HCT116 (cell line): ENCODE results near the gene DMBT1. TPM values are rescaled to one million over a fixed set of nuclear protein-coding genes. Genes with fewer than 3 reads are reported as not detected.

Experiments used
- ATAC-seq: fragments of 200-7000 bp; cut with Tn5 transposase; 2 replicates; pipeline ENCODE4 v1.9.1; 2020; ENCODE audit warnings: mild to moderate bottlenecking, moderate library complexity
- BruUV-seq: library from RNA; stranded (reverse); fragments of 400-500 nt; replicated peaks from 2 replicates; lab custom pipeline; 2021; lab: Mats Ljungman, UMichigan
- CTCF ChIA-PET: fragments of 300-600 bp; sonication (Branson Sonifier 250); formaldehyde crosslinking; loops from one replicate; lab custom pipeline; 2021; ENCODE audit warnings: antibody characterized with exemption; lab: Charles Lee
- POLR2A ChIA-PET: fragments of 300-600, 350-600 bp; sonication (Branson Sonifier 250); formaldehyde crosslinking; loops from one replicate; lab custom pipeline; 2021; ENCODE audit warnings: antibody characterized with exemption; lab: Charles Lee
- RAD21 ChIA-PET, 2 experiments: fragments of 300-600 bp; sonication (Branson Sonifier 250); formaldehyde crosslinking; loops; one replicate each; lab custom pipeline; 2023; ENCODE audit warnings: low total read pairs in 2 of 2; ENCODE audit not compliant: uncharacterized antibody in 2 of 2, unreplicated experiment in 2 of 2, low non-redundant PET in 1 of 2; lab: Charles Lee
- DNase-seq: peaks from one replicate; pipeline ENCODE4 v3.0.0-alpha.2; 2010; ENCODE audit warnings: low read depth, low spot score
- H2AFZ ChIP-seq: fragments of 200-600 bp; shearing (Covaris generic), sonication (generic); 2 replicates; pipeline ENCODE4 v1.6.1; 2017; ENCODE audit warnings: low read depth, mixed run types, mixed read lengths, antibody characterized with exemption, low read length; ENCODE audit not compliant: poor library complexity, severe bottlenecking
- H3K27ac ChIP-seq: 2 replicates; pipeline ENCODE4 v1.5.1; 2012; ENCODE audit warnings: low read depth, low read length
- H3K27me3 ChIP-seq: fragments of 200-600 bp; sonication (generic); 2 replicates; pipeline ENCODE4 v1.6.1; 2016; ENCODE audit warnings: mixed run types, low read length, mixed read lengths; ENCODE audit not compliant: insufficient read depth
- H3K36me3 ChIP-seq, 2 experiments: fragments of 200-500 bp in 1 of 2; fragments of 200-600 bp in 1 of 2; sonication (Bioruptor generic) in 1 of 2; sonication (generic) in 1 of 2; 2 replicates each; pipeline versions ENCODE4 v1.5.1 to v1.6.1; 2014 to 2016; ENCODE audit warnings: low read length in 2 of 2, inconsistent platforms in 1 of 2, mixed read lengths in 1 of 2, mixed run types in 1 of 2; ENCODE audit not compliant: insufficient read depth in 2 of 2, control insufficient read depth in 1 of 2
- H3K4me1 ChIP-seq, 2 experiments: fragments of 200-600 bp in 1 of 2; sonication (generic) in 1 of 2; 2 replicates each; pipeline versions ENCODE4 v1.5.1 to v1.6.1; 2012 to 2017; ENCODE audit warnings: low read length in 2 of 2, inconsistent platforms in 1 of 2, mild to moderate bottlenecking in 1 of 2, mixed read lengths in 1 of 2, mixed run types in 1 of 2, moderate library complexity in 1 of 2; ENCODE audit not compliant: insufficient read depth in 2 of 2, control insufficient read depth in 1 of 2
- H3K4me2 ChIP-seq: fragments of 200-600 bp; sonication (generic); 2 replicates; pipeline ENCODE4 v1.6.1; 2017; ENCODE audit warnings: mixed run types, low read length, mixed read lengths
- H3K4me3 ChIP-seq, 2 experiments: fragments of 200-600 bp in 1 of 2; sonication (generic) in 1 of 2; replicated peaks in 1 of 2; 2 replicates each; pipeline ENCODE4 v1.5.1; 2011 to 2016; ENCODE audit warnings: low read length in 2 of 2, control low read depth in 1 of 2, low read depth in 1 of 2, mild to moderate bottlenecking in 1 of 2, mixed read lengths in 1 of 2, mixed run types in 1 of 2
- H3K79me2 ChIP-seq: fragments of 200-600 bp; sonication (generic); 2 replicates; pipeline ENCODE4 v1.6.1; 2017; ENCODE audit warnings: mild to moderate bottlenecking, mixed run types, low read length, moderate library complexity, mixed read lengths; ENCODE audit not compliant: insufficient read depth
- H3K9ac ChIP-seq: fragments of 200-600 bp; sonication (generic); 2 replicates; pipeline ENCODE4 v1.6.1; 2016; ENCODE audit warnings: low read length, mixed read lengths
- H3K9me2 ChIP-seq: fragments of 200-600 bp; sonication (generic), shearing (Covaris generic); 2 replicates; pipeline ENCODE4 v1.6.1; 2017; ENCODE audit warnings: mixed run types, mild to moderate bottlenecking, moderate library complexity; ENCODE audit not compliant: insufficient read depth
- H3K9me3 ChIP-seq, 2 experiments: fragments of 200-500 bp in 1 of 2; fragments of 200-600 bp in 1 of 2; sonication (Bioruptor generic) in 1 of 2; sonication (generic) in 1 of 2; 2 replicates each; pipeline ENCODE4 v1.6.1; 2014 to 2017; ENCODE audit warnings: low read length in 2 of 2, mixed read lengths in 2 of 2, inconsistent platforms in 1 of 2, low read depth in 1 of 2, mild to moderate bottlenecking in 1 of 2, mixed run types in 1 of 2, moderate library complexity in 1 of 2; ENCODE audit not compliant: control insufficient read depth in 1 of 2, insufficient read depth in 1 of 2
- H4K20me1 ChIP-seq: fragments of 200-600 bp; sonication (generic), shearing (Covaris generic); 2 replicates; pipeline ENCODE4 v1.6.1; 2017; ENCODE audit warnings: mixed run types, mild to moderate bottlenecking, moderate library complexity; ENCODE audit not compliant: insufficient read depth
- CEBPB ChIP-seq: IDR thresholded peaks from 2 replicates; pipeline ENCODE4 v1.6.1; 2012; ENCODE audit warnings: low read depth
- EGR1 ChIP-seq: IDR thresholded peaks from 2 replicates; pipeline ENCODE4 v1.6.1; 2012; ENCODE audit warnings: low read depth
- FOSL1 ChIP-seq: IDR thresholded peaks from 2 replicates; pipeline ENCODE4 v1.6.1; 2012; ENCODE audit warnings: low read depth
- JUND ChIP-seq: IDR thresholded peaks from 2 replicates; pipeline ENCODE4 v1.6.1; 2012
- POLR2A ChIP-seq: IDR thresholded peaks from 2 replicates; pipeline ENCODE4 v1.7.0; 2011; ENCODE audit warnings: borderline replicate concordance; ENCODE audit not compliant: insufficient read depth, insufficient read length; ENCODE audit errors: extremely low read depth
- POLR2AphosphoS5 ChIP-seq: IDR thresholded peaks from 2 replicates; pipeline ENCODE4 v1.6.1; 2011; ENCODE audit warnings: mild to moderate bottlenecking, low read depth, low read length, moderate library complexity
- RAD21 ChIP-seq: IDR thresholded peaks from 2 replicates; pipeline ENCODE4 v1.6.1; 2012; ENCODE audit warnings: low read depth, mild to moderate bottlenecking
- SP1 ChIP-seq: IDR thresholded peaks from 2 replicates; pipeline ENCODE4 v1.6.1; 2012; ENCODE audit warnings: low read depth
- SRF ChIP-seq: IDR thresholded peaks from 2 replicates; pipeline ENCODE4 v1.6.1; 2012; ENCODE audit warnings: low read depth
- TCF7L2 ChIP-seq: IDR thresholded peaks from 2 replicates; pipeline ENCODE4 v1.7.0; 2011; ENCODE audit warnings: borderline replicate concordance, inconsistent platforms; ENCODE audit not compliant: insufficient read depth, insufficient read length; ENCODE audit errors: extremely low read depth
- YY1 ChIP-seq: IDR thresholded peaks from 2 replicates; pipeline ENCODE4 v1.6.1; 2011; ENCODE audit warnings: low read length, low read depth, moderate library complexity, mild to moderate bottlenecking; ENCODE audit not compliant: insufficient replicate concordance; ENCODE audit errors: extremely low read depth
- ZBTB33 ChIP-seq: IDR thresholded peaks from 2 replicates; pipeline ENCODE4 v1.6.1; 2011; ENCODE audit warnings: mild to moderate bottlenecking, low read length, moderate library complexity; ENCODE audit not compliant: insufficient replicate concordance; ENCODE audit errors: extremely low read depth
- ZFX ChIP-seq: fragments of 450-650 bp; IDR thresholded peaks from 2 replicates; pipeline ENCODE4 v1.6.1; 2017
- ZNF274 ChIP-seq: fragments of 200-500 bp; sonication (Bioruptor generic); IDR thresholded peaks from 2 replicates; pipeline ENCODE4 v1.6.1; 2014; ENCODE audit warnings: mild to moderate bottlenecking, low read depth, low read length, inconsistent platforms
- intact Hi-C: fragments of 100-400 bp; cut with micrococcal nuclease; formaldehyde crosslinking; loops from 2 replicates; pipeline ENCODE4 v1.10.0; 2022
- total RNA-seq: library from RNA; stranded (reverse); gene quantifications from one replicate; pipeline ENCODE4 v1.2.1, GENCODE V29; 2021; ENCODE audit not compliant: unreplicated experiment
- TF ChIP-seq, protein P1 (sequence below): IDR thresholded peaks from 2 replicates; pipeline ENCODE4 v1.6.1; 2012
- TF ChIP-seq, protein P2 (sequence below), 3 experiments: fragments of 200-600 bp in 1 of 3; sonication (generic) in 1 of 3; IDR thresholded peaks in 2 of 3; conservative IDR thresholded peaks in 1 of 3; 2 replicates each; pipeline ENCODE4 v1.5.1; 2012 to 2017; ENCODE audit warnings: low read depth in 2 of 3, low read length in 2 of 3, antibody characterized with exemption in 1 of 3, borderline replicate concordance in 1 of 3, control low read depth in 1 of 3, mild to moderate bottlenecking in 1 of 3, mixed read lengths in 1 of 3, mixed run types in 1 of 3, moderate library complexity in 1 of 3; ENCODE audit not compliant: insufficient read depth in 1 of 3

The DMBT1 gene
- total RNA-seq, 1 experiment from 2014 or later: 0.17 TPM

- Histone ChIP-seq H3K4me2 (no peak overlapping the region), H2AFZ (no peak overlapping the region), H3K36me3 (no peaks in the 10 kb centered on the region), H3K4me3 (no peak overlapping the region), H3K27me3 (peaks cover 91% of the 10 kb centered on the region), H3K79me2 (no peaks in the 10 kb centered on the region), H3K27ac (no peak overlapping the region), H3K9me3 (no peaks in the 10 kb centered on the region), H4K20me1 (no peaks in the 10 kb centered on the region), H3K4me1 (no peaks in the 10 kb centered on the region), H3K9me2 (no peaks in the 10 kb centered on the region), H3K9ac (no peak overlapping the region)
- CTCF ChIA-PET: no interaction called here
- no TSS peak for BruUV-seq
- RAD21 ChIA-PET: no interaction called here
- POLR2A ChIA-PET: no interaction called here
- ATAC-seq: no peak
- TF ChIP-seq SP1 (no peak), TCF7L2 (no peak), ZBTB33 (no peak), ZFX (no peak), YY1 (no peak), SRF (no peak), POLR2AphosphoS5 (no peak), ZNF274 (no peak), POLR2A (no peak), FOSL1 (no peak), RAD21 (no peak), JUND (no peak), CEBPB (no peak), EGR1 (no peak)
- TF ChIP-seq, protein P1, sequence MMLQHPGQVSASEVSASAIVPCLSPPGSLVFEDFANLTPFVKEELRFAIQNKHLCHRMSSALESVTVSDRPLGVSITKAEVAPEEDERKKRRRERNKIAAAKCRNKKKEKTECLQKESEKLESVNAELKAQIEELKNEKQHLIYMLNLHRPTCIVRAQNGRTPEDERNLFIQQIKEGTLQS: no peak
- TF ChIP-seq, protein P2, sequence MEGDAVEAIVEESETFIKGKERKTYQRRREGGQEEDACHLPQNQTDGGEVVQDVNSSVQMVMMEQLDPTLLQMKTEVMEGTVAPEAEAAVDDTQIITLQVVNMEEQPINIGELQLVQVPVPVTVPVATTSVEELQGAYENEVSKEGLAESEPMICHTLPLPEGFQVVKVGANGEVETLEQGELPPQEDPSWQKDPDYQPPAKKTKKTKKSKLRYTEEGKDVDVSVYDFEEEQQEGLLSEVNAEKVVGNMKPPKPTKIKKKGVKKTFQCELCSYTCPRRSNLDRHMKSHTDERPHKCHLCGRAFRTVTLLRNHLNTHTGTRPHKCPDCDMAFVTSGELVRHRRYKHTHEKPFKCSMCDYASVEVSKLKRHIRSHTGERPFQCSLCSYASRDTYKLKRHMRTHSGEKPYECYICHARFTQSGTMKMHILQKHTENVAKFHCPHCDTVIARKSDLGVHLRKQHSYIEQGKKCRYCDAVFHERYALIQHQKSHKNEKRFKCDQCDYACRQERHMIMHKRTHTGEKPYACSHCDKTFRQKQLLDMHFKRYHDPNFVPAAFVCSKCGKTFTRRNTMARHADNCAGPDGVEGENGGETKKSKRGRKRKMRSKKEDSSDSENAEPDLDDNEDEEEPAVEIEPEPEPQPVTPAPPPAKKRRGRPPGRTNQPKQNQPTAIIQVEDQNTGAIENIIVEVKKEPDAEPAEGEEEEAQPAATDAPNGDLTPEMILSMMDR (IDR thresholded peaks at IDR 0.05 in 2 of 3, conservative IDR thresholded peaks at IDR 0.05 in 1 of 3; ENCODE audit: borderline replicate concordance in 1 of 3, insufficient read depth in 1 of 3, low read depth in 2 of 3, low read length in 2 of 3): no peak
- TF ChIP-seq, all 23 proteins: peak for 0
- DNase-seq: no peak
- intact Hi-C loops: no loop called here
Measured at GRCh38 chr10:122672655-122673054, 112.1 kb downstream of the DMBT1 start.
